Esophagus mucosa (tissue), 1 donor: Measurements from ENCODE around the gene ARL6IP1. TPM values are rescaled to one million over a fixed set of nuclear protein-coding genes. Genes with fewer than 3 reads are reported as not detected.
A peak's percentile ranks its signal among the peaks of the same experiment; 100 is the strongest.

Experiments
- ATAC-seq: fragments of 200-7000 bp; cut with Tn5 transposase; one replicate; pipeline ENCODE4 v1.9.1; 2020
- total RNA-seq: library from RNA; stranded (reverse); gene quantifications from one replicate; pipeline ENCODE4 v1.2.4, GENCODE V29; 2023
- donor health status: DM: yes; HTN: yes; CAD: no.

Gene ARL6IP1
- total RNA-seq = 76.4 TPM

GRCh38 chr16:18801145-18801972 lies at the start of gene ARL6IP1:
Gene ARL6IP1, minus strand, starts transcription at chr16:18801549. Its CDS starts 83 bp downstream, at chr16:18801466.
- ATAC-seq = peak; percentile 99

- ATAC-seq = no peak
Observed at GRCh38 chr16:18846416-18846815, 45.1 kb upstream of the ARL6IP1 start.

- no peak for ATAC-seq
Observed at GRCh38 chr16:18842565-18842964, 41.2 kb upstream of the ARL6IP1 start.

- peak; percentile 80 for ATAC-seq
Observed at GRCh38 chr16:18841833-18842525, 40.6 kb upstream of the ARL6IP1 start.

DNA sequence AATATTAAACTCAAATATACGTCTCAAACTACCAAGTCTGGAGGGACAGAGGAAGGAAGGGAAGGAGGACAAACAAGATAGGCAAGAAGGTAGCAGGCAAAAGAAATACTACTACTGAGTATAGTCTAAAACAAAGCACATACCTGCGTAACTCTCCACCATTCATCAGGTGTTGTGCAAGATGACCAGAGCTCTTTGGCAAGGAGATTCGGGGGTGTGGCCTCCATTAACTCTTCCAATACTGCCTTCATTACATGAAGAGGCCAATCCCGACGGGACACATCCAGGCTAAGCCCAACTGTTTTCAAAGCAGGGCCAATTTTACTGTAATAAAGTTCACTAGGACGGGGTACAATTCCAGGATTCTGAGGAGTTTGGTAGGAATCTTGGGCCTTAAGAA lies 38.2 kb upstream of the ARL6IP1 start:
- ATAC-seq = peak; percentile 91

GRCh38 chr16:18836702-18837101 lies 35.4 kb upstream of the ARL6IP1 start:
- no peak for ATAC-seq

- ATAC-seq = no peak
Observed at GRCh38 chr16:18834864-18835263, 33.5 kb upstream of the ARL6IP1 start.

GRCh38 chr16:18833707-18834505 lies 32.6 kb upstream of the ARL6IP1 start:
- ATAC-seq = no peak

DNA sequence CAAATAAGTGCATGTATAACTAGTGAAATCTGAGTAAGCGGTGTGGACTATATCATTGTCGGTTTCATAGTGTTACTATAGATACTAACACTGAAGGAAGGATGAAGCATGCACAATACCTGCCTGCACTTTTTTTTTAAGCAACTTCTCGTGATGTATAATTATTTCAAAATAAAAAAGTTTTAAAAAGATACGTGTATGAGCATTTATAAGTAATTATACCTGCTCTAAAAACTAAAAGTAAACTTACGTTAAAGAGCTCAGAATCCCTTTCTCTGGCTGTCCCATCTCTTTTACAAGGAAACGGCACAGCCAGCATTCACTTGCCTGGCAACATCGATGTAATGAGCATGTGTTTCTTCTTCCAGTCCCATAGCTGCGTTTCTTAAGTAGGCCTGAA lies 31.3 kb upstream of the ARL6IP1 start:
- ATAC-seq = no peak

GRCh38 chr16:18832006-18832405 lies 30.7 kb upstream of the ARL6IP1 start:
- peak; percentile 32 for ATAC-seq

DNA sequence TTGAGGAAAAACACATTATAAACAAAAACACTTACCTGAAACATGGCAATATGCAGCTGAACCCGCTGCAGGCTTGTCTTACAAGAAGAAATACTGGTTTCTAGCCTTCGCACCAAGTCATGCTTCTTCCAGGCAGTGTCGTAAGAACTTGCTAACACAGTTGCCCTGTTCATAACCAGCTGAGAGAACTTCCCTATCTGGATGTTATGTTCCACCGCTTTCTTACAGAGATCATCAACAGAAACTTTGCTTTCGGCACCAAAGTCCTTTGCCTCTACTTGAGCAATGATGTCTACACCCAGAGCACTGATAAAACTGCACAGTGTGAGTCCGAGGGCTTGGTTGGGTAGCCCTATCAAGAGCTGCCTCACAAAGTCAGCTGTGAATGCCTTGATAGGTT lies 27.9 kb upstream of the ARL6IP1 start:
- no peak for ATAC-seq

- no peak for ATAC-seq
Observed at GRCh38 chr16:18827890-18828289, 26.5 kb upstream of the ARL6IP1 start.

DNA sequence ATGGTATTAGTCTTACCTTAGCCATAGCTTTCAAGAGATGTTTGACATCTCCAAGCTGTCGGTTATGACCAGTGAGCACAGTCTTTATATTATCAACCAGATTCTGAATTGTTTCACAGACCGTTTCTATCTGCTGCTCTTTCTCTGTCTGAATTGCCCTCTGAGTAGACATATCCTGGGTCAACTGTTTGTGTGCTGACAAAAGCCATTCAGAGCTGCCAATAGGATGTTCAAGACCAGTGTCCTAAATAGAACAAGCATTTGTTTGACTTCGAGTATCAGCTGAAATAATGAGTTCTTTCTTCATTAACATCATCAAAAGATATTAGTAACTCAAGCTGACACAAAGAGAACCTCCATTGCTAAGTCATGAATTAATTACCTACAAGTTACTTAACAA lies 14.9 kb upstream of the ARL6IP1 start:
- no peak for ATAC-seq

- no peak for ATAC-seq
Observed at GRCh38 chr16:18811925-18812324, 10.6 kb upstream of the ARL6IP1 start.

DNA sequence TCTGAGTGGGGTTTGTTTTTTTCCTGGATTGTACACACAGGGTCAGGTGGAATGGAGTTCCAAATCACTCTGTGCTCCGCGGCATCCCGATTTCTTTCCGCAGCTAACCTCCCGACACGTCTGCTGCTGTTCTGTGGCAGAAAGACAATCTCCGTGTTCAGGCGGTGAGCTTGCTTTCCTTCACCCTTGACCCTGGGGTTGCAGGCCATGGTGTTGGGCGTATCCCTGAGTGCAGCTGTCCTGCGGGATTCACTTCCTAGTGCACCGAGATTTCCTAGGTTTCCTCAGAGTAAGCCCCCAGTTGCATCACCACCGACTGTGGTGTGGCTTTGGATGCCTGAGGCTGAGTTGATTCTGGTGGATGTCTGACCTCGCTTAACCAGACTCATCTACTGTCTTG lies 7.8 kb upstream of the ARL6IP1 start:
- no peak for ATAC-seq

GRCh38 chr16:18805257-18805773 lies 4.0 kb upstream of the ARL6IP1 start:
- no peak for ATAC-seq

- ATAC-seq = no peak
Observed at GRCh38 chr16:18804540-18804939, 3.2 kb upstream of the ARL6IP1 start.

DNA sequence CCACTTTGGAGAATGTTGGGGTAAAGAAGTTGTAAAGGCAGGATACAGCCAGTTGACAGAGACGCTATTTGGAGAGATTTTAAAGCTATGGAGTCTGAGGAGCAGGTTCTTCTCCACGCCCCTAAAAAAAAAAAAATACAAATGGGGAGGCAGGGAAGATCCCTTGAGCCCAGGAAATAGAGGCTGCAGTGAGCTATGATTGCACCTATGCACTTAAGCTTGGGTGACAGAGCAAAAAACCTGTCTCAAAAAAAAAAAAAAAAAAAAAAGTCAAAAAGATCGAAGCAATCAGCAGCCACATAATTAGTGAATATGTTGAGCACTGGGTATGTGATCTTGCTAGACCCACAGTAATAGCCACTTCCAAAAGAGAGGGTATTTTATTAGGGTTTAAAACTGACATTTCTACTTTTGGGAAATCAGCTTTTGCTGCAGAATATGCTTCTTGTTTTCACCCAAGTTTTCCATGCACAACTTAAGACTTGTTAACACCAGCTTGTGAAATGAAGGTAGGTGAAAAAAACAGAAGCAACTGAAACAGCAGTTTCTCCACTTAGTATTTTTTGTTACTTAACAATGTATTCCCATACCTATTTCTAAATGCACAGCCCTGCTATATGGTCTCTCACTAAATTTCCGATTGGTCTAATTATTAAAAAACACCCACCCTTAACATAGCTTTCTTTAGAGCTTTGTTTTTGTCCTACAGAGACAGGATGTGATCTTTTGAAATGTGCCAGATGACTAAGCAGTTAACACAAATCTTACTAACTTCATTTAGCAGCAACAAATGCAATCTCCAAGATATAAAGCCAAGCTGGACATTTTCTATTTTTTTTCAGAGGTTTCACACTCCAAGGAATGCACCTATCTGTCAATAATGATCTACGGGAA lies 2.5 kb upstream of the ARL6IP1 start:
- no peak for ATAC-seq

- no peak for ATAC-seq
Observed at GRCh38 chr16:18802767-18803343, 1.5 kb upstream of the ARL6IP1 start.

DNA sequence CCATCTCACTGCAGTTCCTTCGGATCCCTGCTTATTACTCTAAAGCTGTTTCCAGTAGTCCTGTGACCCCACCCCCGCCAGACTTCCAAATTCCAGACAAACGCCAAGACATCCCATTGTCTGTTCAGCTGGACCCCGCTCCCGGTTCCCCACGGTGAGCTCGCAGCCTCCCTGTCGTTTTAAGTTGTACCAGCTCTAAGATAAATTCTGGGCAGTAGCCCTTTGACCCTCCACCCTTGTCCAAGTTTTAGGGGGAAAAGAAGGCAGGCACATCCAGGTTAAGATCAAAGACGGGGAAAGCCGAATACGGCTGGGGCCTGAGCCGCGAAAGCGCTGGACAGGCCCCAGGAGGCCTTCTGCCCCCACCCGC lies 589 bp downstream of the ARL6IP1 start:
- no peak for ATAC-seq

GRCh38 chr16:18800293-18800692 lies 1.1 kb downstream of the ARL6IP1 start:
- ATAC-seq = no peak

- no peak for ATAC-seq
Observed at GRCh38 chr16:18799500-18799899, 1.8 kb downstream of the ARL6IP1 start.
